Activated CD8-positive, alpha-beta T cell treated with anti-CD3 and anti-CD28 coated beads for 36 hours (primary cell): ENCODE results near the gene MTMR10. TPM values are rescaled to one million over a fixed set of nuclear protein-coding genes. Genes with fewer than 3 reads are reported as not detected.

Experiments used
- ATAC-seq: fragments of 200-7000 bp; cut with Tn5 transposase; one replicate; pipeline ENCODE4 v1.10.0; 2021; ENCODE audit warnings: mild to moderate bottlenecking, moderate library complexity
- CTCF ChIA-PET: fragments of 350-600 bp; sonication (Branson Sonifier 250); formaldehyde crosslinking; loops from one replicate; lab custom pipeline; 2021; ENCODE audit warnings: antibody characterized with exemption; lab: Charles Lee
- POLR2A ChIA-PET: fragments of 350-600 bp; sonication (Branson Sonifier 250); formaldehyde crosslinking; loops from one replicate; lab custom pipeline; 2021; ENCODE audit warnings: antibody characterized with exemption; lab: Charles Lee
- DNase-seq: peaks from one replicate; pipeline ENCODE4 v3.0.0-alpha.2; 2020
- H3K27ac Mint-ChIP-seq: one replicate; pipeline ENCODE4 v1.8.0; 2021; ENCODE audit warnings: mild to moderate bottlenecking, mixed read lengths
- H3K27me3 Mint-ChIP-seq: one replicate; pipeline ENCODE4 v1.8.0; 2021; ENCODE audit warnings: mixed read lengths
- H3K36me3 Mint-ChIP-seq: one replicate; pipeline ENCODE4 v1.8.0; 2021; ENCODE audit warnings: low read depth, mixed read lengths
- H3K4me1 Mint-ChIP-seq: one replicate; pipeline ENCODE4 v1.8.0; 2021; ENCODE audit warnings: low read depth, mixed read lengths
- H3K4me3 Mint-ChIP-seq: one replicate; pipeline ENCODE4 v1.8.0; 2021; ENCODE audit warnings: mild to moderate bottlenecking, moderate library complexity, mixed read lengths
- H3K9me3 Mint-ChIP-seq: one replicate; pipeline ENCODE4 v1.8.0; 2021; ENCODE audit warnings: mixed read lengths
- intact Hi-C: fragments of 100-400 bp; cut with micrococcal nuclease; formaldehyde crosslinking; loops from one replicate; pipeline ENCODE4 v1.10.0; 2022
- total RNA-seq, 2 experiments: library from RNA; stranded (reverse); gene quantifications; one replicate each; pipeline ENCODE4 v1.2.3, GENCODE V29; 2021
- TF ChIP-seq, protein P1 (sequence below): fragments of 200-600 bp; IDR thresholded peaks from one replicate; pipeline ENCODE4 v1.8.0; 2022; ENCODE audit warnings: antibody characterized with exemption, mild to moderate bottlenecking

The MTMR10 gene
- total RNA-seq, 2 experiments from 2014 or later = 11.3 to 13.2 TPM

DNA sequence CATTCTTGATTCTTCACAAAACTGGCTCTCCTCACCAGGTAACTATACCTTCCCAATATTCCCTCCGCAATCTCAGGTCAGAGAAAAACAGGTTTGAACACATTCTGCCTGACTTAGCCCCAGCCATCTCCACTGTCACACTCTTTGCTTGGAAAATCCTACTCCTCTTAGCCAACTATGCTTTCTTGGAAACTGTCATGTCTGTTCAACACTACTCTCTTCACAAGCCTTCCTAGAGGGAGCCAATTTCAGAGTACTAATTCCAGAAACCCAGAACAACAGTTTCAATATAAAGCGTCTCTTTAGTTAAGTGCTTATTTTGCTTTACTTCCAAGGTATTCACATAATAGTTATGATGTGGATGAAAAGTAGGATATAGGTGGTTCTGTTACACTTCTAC is 21.7 kb downstream of the MTMR10 start:
- ChIA-PET POLR2A (no interaction called here), CTCF (interaction anchor here (0.7 to 1.0 kb wide), 2 partner anchors 21 to 238 kb away, joined by 3 to 4 read pairs; no protein-coding TSS in a partner anchor)
- Mint-ChIP-seq H3K4me1 (peaks cover 39% of the 10 kb centered on the region), H3K9me3 (no peaks in the 10 kb centered on the region), H3K27ac (peak overlapping the region; percentile 12), H3K4me3 (no peak overlapping the region), H3K36me3 (peaks cover 28% of the 10 kb centered on the region), H3K27me3 (no peaks in the 10 kb centered on the region)
- DNase-seq (no peak), ATAC-seq (no peak)
- intact Hi-C loops = no loop called here
- TF ChIP-seq, protein P1, sequence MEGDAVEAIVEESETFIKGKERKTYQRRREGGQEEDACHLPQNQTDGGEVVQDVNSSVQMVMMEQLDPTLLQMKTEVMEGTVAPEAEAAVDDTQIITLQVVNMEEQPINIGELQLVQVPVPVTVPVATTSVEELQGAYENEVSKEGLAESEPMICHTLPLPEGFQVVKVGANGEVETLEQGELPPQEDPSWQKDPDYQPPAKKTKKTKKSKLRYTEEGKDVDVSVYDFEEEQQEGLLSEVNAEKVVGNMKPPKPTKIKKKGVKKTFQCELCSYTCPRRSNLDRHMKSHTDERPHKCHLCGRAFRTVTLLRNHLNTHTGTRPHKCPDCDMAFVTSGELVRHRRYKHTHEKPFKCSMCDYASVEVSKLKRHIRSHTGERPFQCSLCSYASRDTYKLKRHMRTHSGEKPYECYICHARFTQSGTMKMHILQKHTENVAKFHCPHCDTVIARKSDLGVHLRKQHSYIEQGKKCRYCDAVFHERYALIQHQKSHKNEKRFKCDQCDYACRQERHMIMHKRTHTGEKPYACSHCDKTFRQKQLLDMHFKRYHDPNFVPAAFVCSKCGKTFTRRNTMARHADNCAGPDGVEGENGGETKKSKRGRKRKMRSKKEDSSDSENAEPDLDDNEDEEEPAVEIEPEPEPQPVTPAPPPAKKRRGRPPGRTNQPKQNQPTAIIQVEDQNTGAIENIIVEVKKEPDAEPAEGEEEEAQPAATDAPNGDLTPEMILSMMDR = no peak

- peaks cover 26% of the 10 kb centered on the region for H3K4me1 Mint-ChIP-seq
- POLR2A ChIA-PET = interaction anchor here (1.7 kb wide), 1 partner anchor 14 kb away, joined by 7 read pairs; no protein-coding TSS in a partner anchor
- TF ChIP-seq, protein P1 = no peak
- intact Hi-C loops = no loop called here
- H3K27me3 Mint-ChIP-seq = no peaks in the 10 kb centered on the region
- DNase-seq = no peak
- ATAC-seq = no peak
- no peaks in the 10 kb centered on the region for H3K9me3 Mint-ChIP-seq
- CTCF ChIA-PET = no interaction called here
- no peak overlapping the region for H3K4me3 Mint-ChIP-seq
- peaks cover 13% of the 10 kb centered on the region for H3K36me3 Mint-ChIP-seq
- no peak overlapping the region for H3K27ac Mint-ChIP-seq
These were observed 27.7 kb downstream of the MTMR10 start for GRCh38 chr15:30963681-30964080.

GRCh38 chr15:30962659-30963058 is 28.8 kb downstream of the MTMR10 start:
- Mint-ChIP-seq H3K27ac (peak overlapping the region; percentile 11), H3K4me1 (peaks cover 22% of the 10 kb centered on the region), H3K9me3 (no peaks in the 10 kb centered on the region), H3K27me3 (no peaks in the 10 kb centered on the region), H3K4me3 (no peak overlapping the region), H3K36me3 (peaks cover 19% of the 10 kb centered on the region)
- ATAC-seq (peak; percentile 56), DNase-seq (peak; percentile 13)
- POLR2A ChIA-PET = interaction anchor here (0.7 to 1.7 kb wide), 2 partner anchors 10 to 15 kb away, joined by 3 to 7 read pairs; no protein-coding TSS in a partner anchor
- intact Hi-C loops = no loop called here
- CTCF ChIA-PET = interaction anchor here (0.6 to 2.1 kb wide), 2 partner anchors 10 to 103 kb away, joined by 3 to 6 read pairs; no protein-coding TSS in a partner anchor
- TF ChIP-seq, protein P1 = no peak

DNA sequence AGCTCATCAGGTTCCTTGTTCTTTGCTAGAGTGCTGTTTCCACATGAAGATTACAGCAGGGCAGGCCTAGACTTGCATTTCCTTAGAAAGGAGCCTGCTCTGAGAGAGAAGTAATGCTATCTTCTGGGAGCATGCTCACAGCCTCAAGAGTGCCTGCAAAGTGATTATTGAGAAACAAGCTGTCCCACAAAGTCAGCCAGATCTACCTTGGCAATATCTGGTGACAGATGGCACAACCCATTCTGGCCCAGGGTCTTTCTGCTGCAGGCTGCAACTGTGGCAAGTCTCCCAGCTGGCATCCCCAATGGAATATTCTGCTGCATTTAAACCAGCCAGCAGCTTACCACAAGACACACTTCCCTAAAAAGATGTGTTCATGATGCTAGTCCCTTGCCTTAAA is 29.3 kb downstream of the MTMR10 start:
- Mint-ChIP-seq H3K4me3 (no peak overlapping the region), H3K4me1 (peaks cover 17% of the 10 kb centered on the region), H3K27me3 (no peaks in the 10 kb centered on the region), H3K27ac (peak overlapping the region; percentile 11), H3K9me3 (no peaks in the 10 kb centered on the region), H3K36me3 (peaks cover 21% of the 10 kb centered on the region)
- DNase-seq (no peak), ATAC-seq (no peak)
- intact Hi-C loops = no loop called here
- ChIA-PET POLR2A (interaction anchor here (0.7 to 1.7 kb wide), 2 partner anchors 10 to 16 kb away, joined by 3 to 7 read pairs; no protein-coding TSS in a partner anchor), CTCF (interaction anchor here (1.6 to 2.1 kb wide), 2 partner anchors 10 to 167 kb away, joined by 3 to 6 read pairs; no protein-coding TSS in a partner anchor)
- TF ChIP-seq, protein P1 = no peak

GRCh38 chr15:30958219-30958618 is 33.2 kb downstream of the MTMR10 start:
- ATAC-seq = no peak
- Mint-ChIP-seq H3K4me1 (peaks cover 11% of the 10 kb centered on the region), H3K36me3 (peaks cover 33% of the 10 kb centered on the region), H3K9me3 (no peaks in the 10 kb centered on the region), H3K27ac (no peak overlapping the region), H3K27me3 (no peaks in the 10 kb centered on the region), H3K4me3 (no peak overlapping the region)
- intact Hi-C loops = no loop called here
- TF ChIP-seq, protein P1 = no peak
- DNase-seq = no peak
- ChIA-PET POLR2A (no interaction called here), CTCF (no interaction called here)
